ENCODE data around the gene AFF3. TPM values are rescaled to one million over a fixed set of nuclear protein-coding genes. Genes with fewer than 3 reads are reported as not detected.

Gene AFF3
- total RNA-seq, 2 donors from 2014 or later, result 10.8 to 16.2 TPM

GRCh38 chr2:100126201-100126600 is 16.2 kb downstream of the AFF3 start:
- H3K9me3 ChIP-seq, result no peaks in the 10 kb centered on the region
- no peaks in the 10 kb centered on the region for H3K27me3 ChIP-seq
- TF ChIP-seq CTCF (IDR thresholded peaks at IDR 0.05), result no peak
- no peak overlapping the region for H3K4me3 ChIP-seq
- no peak overlapping the region for H3K27ac ChIP-seq
- no peak for DNase-seq (ENCODE audit: low spot score)
- no peaks in the 10 kb centered on the region for H3K36me3 ChIP-seq
- no peaks in the 10 kb centered on the region for H3K4me1 ChIP-seq

GRCh38 chr2:100125626-100126025 is 16.8 kb downstream of the AFF3 start:
- no peaks in the 10 kb centered on the region for H3K9me3 ChIP-seq
- no peak for TF ChIP-seq CTCF (IDR thresholded peaks at IDR 0.05)
- H3K4me3 ChIP-seq, result no peak overlapping the region
- no peaks in the 10 kb centered on the region for H3K4me1 ChIP-seq
- no peak for DNase-seq (ENCODE audit: low spot score)
- H3K36me3 ChIP-seq, result no peaks in the 10 kb centered on the region
- H3K27ac ChIP-seq, result no peak overlapping the region
- H3K27me3 ChIP-seq, result no peaks in the 10 kb centered on the region

DNA sequence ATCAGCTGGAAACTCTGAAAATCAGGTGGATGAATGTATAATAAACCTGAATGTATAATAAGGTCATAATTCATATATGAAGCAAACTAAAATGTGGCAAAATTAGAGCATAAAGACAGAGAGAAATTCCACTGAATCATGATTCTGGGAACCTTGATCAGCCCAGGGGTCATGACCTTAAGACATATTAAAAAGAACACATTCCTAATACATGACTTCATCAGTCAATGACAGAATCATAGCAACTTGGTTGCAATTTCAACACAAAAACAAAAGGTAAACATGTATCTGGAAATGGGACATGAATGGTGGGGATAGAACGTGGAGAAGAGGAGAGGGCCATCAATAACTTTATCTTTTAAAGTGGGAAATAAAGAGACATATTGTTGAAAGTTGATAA is 17.6 kb downstream of the AFF3 start:
- H3K9me3 ChIP-seq, result no peaks in the 10 kb centered on the region
- no peak for TF ChIP-seq CTCF (IDR thresholded peaks at IDR 0.05)
- H3K4me1 ChIP-seq, result no peaks in the 10 kb centered on the region
- no peaks in the 10 kb centered on the region for H3K27me3 ChIP-seq
- no peak overlapping the region for H3K4me3 ChIP-seq
- no peak overlapping the region for H3K27ac ChIP-seq
- H3K36me3 ChIP-seq, result no peaks in the 10 kb centered on the region
- no peak for DNase-seq (ENCODE audit: low spot score)

- no peak for DNase-seq (ENCODE audit: low spot score)
- no peaks in the 10 kb centered on the region for H3K27me3 ChIP-seq
Measured at GRCh38 chr2:100121124-100121718, 21.2 kb downstream of the AFF3 start.

DNA sequence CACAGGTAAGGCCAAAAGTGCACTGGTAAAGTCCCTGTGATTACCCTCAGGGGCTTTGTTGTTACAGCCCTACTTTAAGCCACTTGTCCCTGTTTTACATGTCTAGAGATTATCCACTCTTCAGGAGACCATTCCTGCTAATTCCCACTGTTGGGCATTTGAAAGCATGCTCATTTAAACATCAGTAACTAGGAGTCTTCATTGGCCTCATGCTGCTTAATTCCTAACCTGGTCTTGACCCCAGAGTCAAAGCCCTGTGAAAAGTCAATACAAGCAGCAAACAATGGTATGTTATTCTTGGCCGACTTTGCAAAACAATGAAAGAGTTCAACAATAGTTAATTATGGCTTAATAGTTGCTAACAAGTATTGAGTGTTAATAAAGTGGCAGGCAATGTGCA is 23.2 kb downstream of the AFF3 start:
- no peaks in the 10 kb centered on the region for H3K4me1 ChIP-seq
- H3K27me3 ChIP-seq, result no peaks in the 10 kb centered on the region
- no peaks in the 10 kb centered on the region for H3K36me3 ChIP-seq
- H3K4me3 ChIP-seq, result no peak overlapping the region
- DNase-seq (ENCODE audit: low spot score), result no peak
- H3K9me3 ChIP-seq, result peaks cover 0 to 15% of the 10 kb centered on the region in 2 donors
- no peak overlapping the region for H3K27ac ChIP-seq
- no peak for TF ChIP-seq CTCF (IDR thresholded peaks at IDR 0.05)

More at GRCh38 chr2:100121124-100121718, 21.2 kb downstream of the AFF3 start:
- H3K4me3 ChIP-seq, result no peak overlapping the region
- H3K27ac ChIP-seq, result no peak overlapping the region
- peaks cover 0 to 14% of the 10 kb centered on the region in 2 donors for H3K9me3 ChIP-seq
- no peak for TF ChIP-seq CTCF (IDR thresholded peaks at IDR 0.05)
- no peaks in the 10 kb centered on the region for H3K4me1 ChIP-seq
- no peaks in the 10 kb centered on the region for H3K36me3 ChIP-seq

GRCh38 chr2:100113990-100114433 is 28.4 kb downstream of the AFF3 start:
- no peak for DNase-seq (ENCODE audit: low spot score)
- Histone ChIP-seq H3K27me3 (no peaks in the 10 kb centered on the region), H3K27ac (no peak overlapping the region), H3K9me3 (peaks cover 0 to 15% of the 10 kb centered on the region in 2 donors), H3K4me1 (no peaks in the 10 kb centered on the region), H3K36me3 (no peaks in the 10 kb centered on the region), H3K4me3 (no peak overlapping the region)
- TF ChIP-seq CTCF (IDR thresholded peaks at IDR 0.05), result no peak
